GM12878 (cell line): ENCODE measurements around the gene SLAMF1.

Experiments used
- ATF7 ChIP-seq: fragments of 450-650 bp; IDR thresholded peaks from 2 replicates; pipeline ENCODE4 v1.6.1; 2016; ENCODE audit warnings: low read depth, mild to moderate bottlenecking
- CBX5 ChIP-seq: sonication (generic); IDR thresholded peaks from 2 replicates; pipeline ENCODE4 v1.6.1; 2016; ENCODE audit warnings: low read depth, moderate library complexity, mild to moderate bottlenecking, inconsistent platforms
- CHD4 ChIP-seq: fragments of 200-600 bp; sonication (generic); IDR thresholded peaks from 2 replicates; pipeline ENCODE4 v1.6.1; 2016; ENCODE audit warnings: mild to moderate bottlenecking
- EZH2 ChIP-seq: IDR thresholded peaks from 2 replicates; pipeline ENCODE4 v1.6.1; 2012; ENCODE audit warnings: low read depth, mild to moderate bottlenecking, control low read depth, inconsistent platforms, low read length, borderline replicate concordance; ENCODE audit not compliant: control insufficient read depth
- FOS ChIP-seq: IDR thresholded peaks from 3 replicates; pipeline ENCODE4 v1.6.1; 2011; ENCODE audit warnings: borderline replicate concordance; ENCODE audit not compliant: insufficient read length; ENCODE audit errors: extremely low read depth
- GABPA ChIP-seq: IDR thresholded peaks from 2 replicates; pipeline ENCODE4 v1.6.1; 2014; ENCODE audit warnings: antibody characterized with exemption, low read depth, mild to moderate bottlenecking, inconsistent platforms
- MAX ChIP-seq: IDR thresholded peaks from 2 replicates; pipeline ENCODE4 v1.6.1; 2012; ENCODE audit warnings: low read depth, low read length, improper control_type of control experiment
- PBX3 ChIP-seq: IDR thresholded peaks from 2 replicates; pipeline ENCODE4 v1.6.1; 2011; ENCODE audit warnings: mild to moderate bottlenecking, low read depth, low read length, moderate library complexity; ENCODE audit not compliant: insufficient replicate concordance
- SIN3A ChIP-seq: IDR thresholded peaks from 2 replicates; pipeline ENCODE4 v1.6.1; 2012; ENCODE audit warnings: low read depth, low read length, improper control_type of control experiment
- YY1 ChIP-seq: IDR thresholded peaks from 2 replicates; pipeline ENCODE4 v1.6.1; 2011; ENCODE audit warnings: low read depth, mild to moderate bottlenecking, low read length
- TF ChIP-seq, protein P1 (sequence below), 3 experiments: IDR thresholded peaks in 2 of 3; conservative IDR thresholded peaks in 1 of 3; 2 replicates each; pipeline ENCODE4 v1.5.1; 2011; ENCODE audit warnings: low read depth in 3 of 3, low read length in 3 of 3, mild to moderate bottlenecking in 3 of 3, control low read depth in 2 of 3, moderate library complexity in 2 of 3, inconsistent platforms in 1 of 3, mixed read lengths in 1 of 3; ENCODE audit not compliant: control insufficient read depth in 2 of 3, insufficient read depth in 1 of 3; ENCODE audit errors: extremely low read depth in 1 of 3
- TF ChIP-seq, protein P2 (sequence below): IDR thresholded peaks from 2 replicates; pipeline ENCODE4 v1.6.1; 2011; ENCODE audit warnings: borderline replicate concordance, low read depth, mild to moderate bottlenecking, moderate library complexity, mixed read lengths, low read length; ENCODE audit not compliant: insufficient read depth; ENCODE audit errors: extremely low read length
- TF ChIP-seq, protein P3 (sequence below): fragments of 450-650 bp; IDR thresholded peaks from 2 replicates; pipeline ENCODE4 v1.6.1; 2017; ENCODE audit warnings: mild to moderate bottlenecking, low read depth, inconsistent platforms; ENCODE audit not compliant: poor library complexity, severe bottlenecking

DNA sequence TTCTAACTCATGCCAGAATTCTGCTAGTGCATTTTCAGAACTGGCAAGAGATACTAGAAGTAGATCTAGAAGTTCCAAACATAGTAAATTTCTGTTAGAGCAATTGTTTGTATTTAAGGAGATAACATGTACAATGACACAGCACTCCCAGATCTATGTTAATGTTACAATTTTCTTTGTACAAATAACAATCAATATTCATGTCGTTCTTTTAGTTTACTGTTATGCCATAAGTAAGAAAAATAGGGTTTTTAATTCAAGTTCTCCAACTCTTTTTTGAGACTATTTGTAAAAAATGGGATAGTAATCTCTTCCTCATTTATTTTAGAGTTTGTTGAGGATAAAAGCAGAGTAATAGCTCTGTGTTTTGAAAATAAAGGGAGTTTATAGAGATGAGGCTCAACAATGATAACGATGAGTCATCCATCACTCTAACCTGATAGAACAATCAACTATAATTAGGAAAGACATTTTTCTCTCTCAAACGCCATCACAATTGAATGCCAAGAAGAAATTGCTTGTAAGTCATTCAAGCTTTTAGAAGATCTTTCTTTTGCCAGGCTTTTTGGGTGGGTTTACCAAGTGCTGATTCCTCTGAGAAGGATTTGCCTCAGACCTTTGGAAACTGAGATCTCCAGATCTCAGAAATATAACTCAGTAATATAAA, 68.2 kb downstream of the SLAMF1 start:
- TF ChIP-seq YY1 (no peak), SIN3A (no peak), CBX5 (no peak), FOS (no peak), EZH2 (no peak), CHD4 (no peak), MAX (no peak), GABPA (no peak), ATF7 (peak; percentile 8; the same call in 1 of the 2 replicates), PBX3 (no peak)
- TF ChIP-seq, protein P1, sequence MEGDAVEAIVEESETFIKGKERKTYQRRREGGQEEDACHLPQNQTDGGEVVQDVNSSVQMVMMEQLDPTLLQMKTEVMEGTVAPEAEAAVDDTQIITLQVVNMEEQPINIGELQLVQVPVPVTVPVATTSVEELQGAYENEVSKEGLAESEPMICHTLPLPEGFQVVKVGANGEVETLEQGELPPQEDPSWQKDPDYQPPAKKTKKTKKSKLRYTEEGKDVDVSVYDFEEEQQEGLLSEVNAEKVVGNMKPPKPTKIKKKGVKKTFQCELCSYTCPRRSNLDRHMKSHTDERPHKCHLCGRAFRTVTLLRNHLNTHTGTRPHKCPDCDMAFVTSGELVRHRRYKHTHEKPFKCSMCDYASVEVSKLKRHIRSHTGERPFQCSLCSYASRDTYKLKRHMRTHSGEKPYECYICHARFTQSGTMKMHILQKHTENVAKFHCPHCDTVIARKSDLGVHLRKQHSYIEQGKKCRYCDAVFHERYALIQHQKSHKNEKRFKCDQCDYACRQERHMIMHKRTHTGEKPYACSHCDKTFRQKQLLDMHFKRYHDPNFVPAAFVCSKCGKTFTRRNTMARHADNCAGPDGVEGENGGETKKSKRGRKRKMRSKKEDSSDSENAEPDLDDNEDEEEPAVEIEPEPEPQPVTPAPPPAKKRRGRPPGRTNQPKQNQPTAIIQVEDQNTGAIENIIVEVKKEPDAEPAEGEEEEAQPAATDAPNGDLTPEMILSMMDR (IDR thresholded peaks at IDR 0.05 in 2 of 3, conservative IDR thresholded peaks at IDR 0.05 in 1 of 3; ENCODE audit: control insufficient read depth in 2 of 3, extremely low read depth in 1 of 3, insufficient read depth in 1 of 3, low read depth in 3 of 3, low read length in 3 of 3) = no peak
- TF ChIP-seq, protein P2, sequence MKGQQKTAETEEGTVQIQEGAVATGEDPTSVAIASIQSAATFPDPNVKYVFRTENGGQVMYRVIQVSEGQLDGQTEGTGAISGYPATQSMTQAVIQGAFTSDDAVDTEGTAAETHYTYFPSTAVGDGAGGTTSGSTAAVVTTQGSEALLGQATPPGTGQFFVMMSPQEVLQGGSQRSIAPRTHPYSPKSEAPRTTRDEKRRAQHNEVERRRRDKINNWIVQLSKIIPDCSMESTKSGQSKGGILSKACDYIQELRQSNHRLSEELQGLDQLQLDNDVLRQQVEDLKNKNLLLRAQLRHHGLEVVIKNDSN = no peak
- TF ChIP-seq, protein P3, sequence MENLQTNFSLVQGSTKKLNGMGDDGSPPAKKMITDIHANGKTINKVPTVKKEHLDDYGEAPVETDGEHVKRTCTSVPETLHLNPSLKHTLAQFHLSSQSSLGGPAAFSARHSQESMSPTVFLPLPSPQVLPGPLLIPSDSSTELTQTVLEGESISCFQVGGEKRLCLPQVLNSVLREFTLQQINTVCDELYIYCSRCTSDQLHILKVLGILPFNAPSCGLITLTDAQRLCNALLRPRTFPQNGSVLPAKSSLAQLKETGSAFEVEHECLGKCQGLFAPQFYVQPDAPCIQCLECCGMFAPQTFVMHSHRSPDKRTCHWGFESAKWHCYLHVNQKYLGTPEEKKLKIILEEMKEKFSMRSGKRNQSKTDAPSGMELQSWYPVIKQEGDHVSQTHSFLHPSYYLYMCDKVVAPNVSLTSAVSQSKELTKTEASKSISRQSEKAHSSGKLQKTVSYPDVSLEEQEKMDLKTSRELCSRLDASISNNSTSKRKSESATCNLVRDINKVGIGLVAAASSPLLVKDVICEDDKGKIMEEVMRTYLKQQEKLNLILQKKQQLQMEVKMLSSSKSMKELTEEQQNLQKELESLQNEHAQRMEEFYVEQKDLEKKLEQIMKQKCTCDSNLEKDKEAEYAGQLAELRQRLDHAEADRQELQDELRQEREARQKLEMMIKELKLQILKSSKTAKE = no peak
